IPS-20b (cell line): Measurements from ENCODE around the gene MDN1.
"Not testable (repeated sequence)": the region's sequence is repeated elsewhere in the genome, so short reads cannot be mapped to it uniquely, and the experiment has no call there.

Experiments
- H3K27ac ChIP-seq: one replicate; pipeline ENCODE4 v1.5.1; 2013; ENCODE audit warnings: low read length
- H3K27me3 ChIP-seq: 2 replicates; pipeline ENCODE4 v1.6.1; 2013; ENCODE audit warnings: mild to moderate bottlenecking, low read length, inconsistent platforms; ENCODE audit not compliant: insufficient read depth
- H3K36me3 ChIP-seq: 2 replicates; pipeline ENCODE4 v1.6.1; 2013; ENCODE audit warnings: low read depth, mild to moderate bottlenecking, inconsistent platforms, low read length, moderate library complexity; ENCODE audit not compliant: insufficient read depth
- H3K4me1 ChIP-seq: 2 replicates; pipeline ENCODE4 v1.6.1; 2013; ENCODE audit warnings: mild to moderate bottlenecking, control low read depth, inconsistent platforms, low read length, moderate library complexity; ENCODE audit not compliant: insufficient read depth
- H3K4me3 ChIP-seq: 2 replicates; pipeline ENCODE4 v1.5.1; 2013; ENCODE audit warnings: mild to moderate bottlenecking, low read length, inconsistent platforms
- H3K9ac ChIP-seq: 2 replicates; pipeline ENCODE4 v1.6.1; 2013; ENCODE audit warnings: low read depth, mild to moderate bottlenecking, inconsistent platforms, low read length, moderate library complexity
- H3K9me3 ChIP-seq: 2 replicates; pipeline ENCODE4 v1.6.1; 2013; ENCODE audit warnings: mild to moderate bottlenecking, low read depth, low read length, inconsistent platforms; ENCODE audit not compliant: insufficient read depth

Gene MDN1

DNA sequence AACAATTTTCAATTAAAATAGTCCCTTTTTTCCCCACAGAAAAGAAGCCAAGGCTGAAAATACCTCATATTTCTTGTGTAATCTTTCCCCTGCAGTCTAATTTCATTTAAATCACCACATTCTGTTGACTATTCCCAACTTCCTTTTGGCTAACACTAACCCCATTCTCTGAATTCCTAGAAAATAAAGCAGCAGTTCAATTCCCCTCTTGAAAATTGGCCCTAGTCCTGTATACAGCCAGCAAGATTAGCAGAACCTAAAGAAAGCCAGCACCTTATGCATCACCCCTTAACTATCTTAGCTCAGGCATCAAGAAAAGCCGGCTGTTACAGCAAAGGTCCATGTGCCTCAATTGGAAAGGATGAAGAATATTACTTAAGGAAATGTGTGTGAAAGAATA lies 69.7 kb downstream of the MDN1 start:
- Histone ChIP-seq H3K4me1 (no peaks in the 10 kb centered on the region), H3K4me3 (no peak overlapping the region), H3K36me3 (peaks cover 96% of the 10 kb centered on the region), H3K9ac (no peak overlapping the region), H3K27ac (no peak overlapping the region), H3K9me3 (no peaks in the 10 kb centered on the region), H3K27me3 (no peaks in the 10 kb centered on the region)

DNA sequence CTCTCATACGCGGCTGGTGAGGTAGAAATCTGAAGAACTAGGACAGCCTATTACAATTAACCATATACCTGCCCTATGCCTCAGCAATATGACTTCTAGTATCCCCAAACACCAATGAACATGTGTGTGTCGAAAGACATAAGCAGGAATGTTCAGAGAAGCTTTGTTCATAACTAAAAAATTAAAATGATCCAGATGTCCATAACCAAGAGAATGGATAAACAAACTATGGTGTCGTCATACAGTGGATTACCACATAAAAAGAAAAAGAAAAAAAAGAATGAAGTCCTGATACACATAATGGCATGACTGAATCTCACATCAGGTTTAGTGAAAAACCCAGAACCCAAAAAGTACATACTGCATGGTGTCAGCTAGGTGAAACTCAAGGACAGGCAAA lies 73.9 kb downstream of the MDN1 start:
- Histone ChIP-seq H3K4me3 (no peak overlapping the region), H3K36me3 (peaks cover 96% of the 10 kb centered on the region), H3K9me3 (no peaks in the 10 kb centered on the region), H3K9ac (no peak overlapping the region), H3K4me1 (no peaks in the 10 kb centered on the region), H3K27me3 (no peaks in the 10 kb centered on the region), H3K27ac (no peak overlapping the region)

DNA sequence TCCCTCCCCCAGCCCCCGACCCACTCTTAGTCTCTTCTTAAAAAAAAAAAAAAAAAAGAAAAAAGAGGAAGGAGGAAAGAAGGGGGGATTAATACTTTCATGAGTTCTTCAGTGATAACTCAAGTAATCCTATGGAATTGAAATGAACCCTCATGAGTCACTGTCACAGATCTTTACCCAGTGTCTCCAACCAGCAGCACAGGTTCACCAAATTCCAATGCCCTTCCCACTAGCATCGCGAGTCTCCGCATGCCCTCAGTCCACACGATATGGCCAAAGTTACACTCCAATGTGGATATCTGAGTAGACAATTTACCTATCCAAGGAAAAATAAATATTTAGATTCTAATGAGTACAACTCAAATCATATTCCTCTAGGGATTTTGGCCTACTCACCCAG lies 74.5 kb downstream of the MDN1 start:
- no peak overlapping the region for H3K27ac ChIP-seq
- H3K4me1 ChIP-seq = no peaks in the 10 kb centered on the region
- no peak overlapping the region for H3K9ac ChIP-seq
- H3K9me3 ChIP-seq = no peaks in the 10 kb centered on the region
- H3K36me3 ChIP-seq = peaks cover 96% of the 10 kb centered on the region
- no peaks in the 10 kb centered on the region for H3K27me3 ChIP-seq
- no peak overlapping the region for H3K4me3 ChIP-seq

- Histone ChIP-seq H3K27ac (no peak overlapping the region), H3K4me3 (no peak overlapping the region), H3K27me3 (no peaks in the 10 kb centered on the region), H3K4me1 (no peaks in the 10 kb centered on the region), H3K36me3 (peaks cover 93% of the 10 kb centered on the region), H3K9ac (no peak overlapping the region), H3K9me3 (no peaks in the 10 kb centered on the region)
These were observed 82.7 kb downstream of the MDN1 start for GRCh38 chr6:89736893-89737292.

DNA sequence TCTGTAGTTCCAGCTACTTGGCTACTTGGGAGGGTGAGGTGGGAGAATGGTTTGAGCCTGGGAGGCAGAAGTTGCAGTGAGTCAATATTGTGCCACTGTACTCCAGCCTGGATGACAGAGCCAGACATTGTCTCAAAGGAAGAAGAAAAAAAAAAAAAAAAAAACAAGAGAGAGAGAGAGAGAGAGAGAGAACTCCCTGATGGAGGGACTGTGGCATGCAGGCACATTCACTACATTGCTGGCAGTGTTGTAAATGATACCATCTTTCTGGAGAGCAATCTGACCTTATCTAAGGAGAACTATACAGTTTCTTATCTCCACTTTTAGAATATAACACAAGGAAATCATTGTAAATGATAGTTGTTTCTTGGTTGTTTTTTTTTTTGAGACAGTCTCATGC lies 85.1 kb downstream of the MDN1 start:
- H3K27me3 ChIP-seq = no peaks in the 10 kb centered on the region
- no peak overlapping the region for H3K9ac ChIP-seq
- H3K4me1 ChIP-seq = no peaks in the 10 kb centered on the region
- H3K4me3 ChIP-seq = no peak overlapping the region
- H3K36me3 ChIP-seq = peaks cover 93% of the 10 kb centered on the region
- H3K27ac ChIP-seq = no peak overlapping the region
- no peaks in the 10 kb centered on the region for H3K9me3 ChIP-seq

GRCh38 chr6:89731924-89732567 lies 87.5 kb downstream of the MDN1 start:
- Histone ChIP-seq H3K27ac (no peak overlapping the region), H3K36me3 (peaks cover 95% of the 10 kb centered on the region), H3K9ac (no peak overlapping the region), H3K27me3 (no peaks in the 10 kb centered on the region), H3K4me1 (no peaks in the 10 kb centered on the region), H3K9me3 (no peaks in the 10 kb centered on the region), H3K4me3 (no peak overlapping the region)

DNA sequence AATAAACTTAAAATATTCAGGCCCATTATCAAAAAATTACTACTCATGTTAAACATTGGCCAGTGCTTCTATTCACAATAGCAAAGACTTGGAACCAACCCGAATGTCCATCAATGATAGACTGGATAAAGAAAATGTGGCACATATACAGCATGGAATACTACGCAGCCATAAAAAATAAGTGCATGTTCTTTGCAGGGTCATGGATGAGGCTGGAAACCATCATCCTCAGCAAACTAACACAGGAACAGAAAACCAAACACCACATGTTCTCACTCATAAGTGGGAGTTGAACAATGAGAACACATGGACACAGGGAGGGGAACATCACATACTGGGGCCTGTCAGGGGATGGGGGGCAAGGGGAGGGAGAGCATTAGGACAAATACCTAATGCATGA lies 88.3 kb downstream of the MDN1 start:
- H3K36me3 ChIP-seq = peaks cover 95% of the 10 kb centered on the region
- H3K9ac ChIP-seq = not testable (repeated sequence)

DNA sequence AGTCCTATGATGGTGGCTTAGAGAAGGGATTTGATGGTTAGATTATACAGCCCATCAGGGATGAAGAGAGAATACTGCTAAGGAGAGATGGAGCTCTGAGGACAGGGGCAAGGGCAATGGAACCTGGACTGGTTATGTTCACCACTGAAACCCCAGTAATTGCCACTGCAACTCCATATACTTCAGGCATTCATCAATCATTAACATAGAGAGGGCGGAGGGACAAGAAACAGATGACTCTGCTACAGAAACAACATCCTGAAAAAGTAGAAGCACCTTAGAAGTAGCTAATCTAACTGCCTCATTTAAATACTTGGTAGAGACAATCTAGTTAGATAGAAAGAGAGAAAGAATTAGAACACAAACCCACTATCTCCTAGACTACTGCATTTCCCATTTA lies 89.8 kb downstream of the MDN1 start:
- H3K36me3 ChIP-seq = peaks cover 95% of the 10 kb centered on the region

More for the DNA sequence above, 88.3 kb downstream of the MDN1 start:
- not testable (repeated sequence) for H3K27me3 ChIP-seq, H3K4me3 ChIP-seq, H3K9me3 ChIP-seq, H3K27ac ChIP-seq, H3K4me1 ChIP-seq

DNA sequence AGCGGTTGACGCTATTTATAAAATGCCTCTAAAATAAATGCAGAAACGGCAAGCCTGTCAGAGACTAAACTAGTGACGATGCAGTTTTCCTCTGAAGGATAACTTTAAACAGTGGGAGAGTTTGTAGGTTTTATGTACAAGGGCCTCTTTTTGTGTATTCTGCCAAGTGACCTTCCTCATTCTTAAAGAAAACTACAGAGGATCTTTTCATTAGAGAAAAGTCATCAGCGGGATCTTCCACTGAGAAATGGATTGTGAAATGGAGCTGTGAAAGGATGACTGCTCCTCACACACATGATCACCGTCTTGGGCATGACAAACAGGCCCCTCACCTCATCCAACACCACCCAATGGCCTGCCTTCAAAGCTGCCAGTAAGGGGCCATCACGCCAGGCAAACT lies 92.1 kb downstream of the MDN1 start:
- Histone ChIP-seq H3K36me3 (peaks cover 99% of the 10 kb centered on the region), H3K9me3 (no peaks in the 10 kb centered on the region), H3K27me3 (no peaks in the 10 kb centered on the region), H3K4me1 (no peaks in the 10 kb centered on the region), H3K4me3 (no peak overlapping the region), H3K27ac (no peak overlapping the region), H3K9ac (no peak overlapping the region)

More for the DNA sequence above, 89.8 kb downstream of the MDN1 start:
- Histone ChIP-seq H3K9ac (no peak overlapping the region), H3K27me3 (no peaks in the 10 kb centered on the region), H3K4me3 (no peak overlapping the region), H3K9me3 (no peaks in the 10 kb centered on the region), H3K4me1 (no peaks in the 10 kb centered on the region), H3K27ac (no peak overlapping the region)

- H3K9me3 ChIP-seq = no peaks in the 10 kb centered on the region
- H3K27me3 ChIP-seq = no peaks in the 10 kb centered on the region
- H3K27ac ChIP-seq = no peak overlapping the region
- no peak overlapping the region for H3K4me3 ChIP-seq
- peaks cover 99% of the 10 kb centered on the region for H3K36me3 ChIP-seq
- H3K9ac ChIP-seq = no peak overlapping the region
- H3K4me1 ChIP-seq = no peaks in the 10 kb centered on the region
These were observed 94.6 kb downstream of the MDN1 start for GRCh38 chr6:89724981-89725380.

- Histone ChIP-seq H3K36me3 (peaks cover 99% of the 10 kb centered on the region), H3K9me3 (no peaks in the 10 kb centered on the region)
These were observed 96.5 kb downstream of the MDN1 start for GRCh38 chr6:89723046-89723445.

GRCh38 chr6:89716532-89716931 lies 103.1 kb downstream of the MDN1 start:
- H3K4me3 ChIP-seq = no peak overlapping the region
- peaks cover 98% of the 10 kb centered on the region for H3K36me3 ChIP-seq
- H3K9ac ChIP-seq = no peak overlapping the region

More at GRCh38 chr6:89723046-89723445, 96.5 kb downstream of the MDN1 start:
- H3K27ac ChIP-seq = no peak overlapping the region
- no peaks in the 10 kb centered on the region for H3K27me3 ChIP-seq
- no peak overlapping the region for H3K9ac ChIP-seq
- no peaks in the 10 kb centered on the region for H3K4me1 ChIP-seq
- no peak overlapping the region for H3K4me3 ChIP-seq

More at GRCh38 chr6:89716532-89716931, 103.1 kb downstream of the MDN1 start:
- H3K4me1 ChIP-seq = no peaks in the 10 kb centered on the region
- H3K27me3 ChIP-seq = no peaks in the 10 kb centered on the region
- no peaks in the 10 kb centered on the region for H3K9me3 ChIP-seq
- H3K27ac ChIP-seq = no peak overlapping the region
